GM23338 (cell line): ENCODE measurements around the gene PDE2A. TPM values are rescaled to one million over a fixed set of nuclear protein-coding genes. Genes with fewer than 3 reads are reported as not detected.

Experiments used
- ATAC-seq: fragments of 200-7000 bp; cut with Tn5 transposase; 3 replicates; pipeline ENCODE4 v1.9.1; 2020
- DNase-seq: peaks from one replicate; pipeline ENCODE4 v3.0.0-alpha.2; 2015; ENCODE audit warnings: low spot score
- H2AFZ ChIP-seq: fragments of 200-600 bp; sonication (generic); 2 replicates; pipeline ENCODE4 v1.8.0; 2016; ENCODE audit warnings: antibody characterized with exemption, mild to moderate bottlenecking, moderate library complexity
- H3F3A ChIP-seq: fragments of 200-600 bp; sonication (generic); replicated peaks from 2 replicates; pipeline ENCODE4 v1.8.0; 2017; ENCODE audit warnings: antibody characterized with exemption, mixed run types, low read depth
- H3K27ac ChIP-seq: fragments of 200-600 bp; sonication (generic); 2 replicates; pipeline ENCODE4 v1.6.1; 2016; ENCODE audit warnings: low read depth
- H3K27me3 ChIP-seq: fragments of 200-600 bp; sonication (generic); 2 replicates; pipeline ENCODE4 v1.8.0; 2016; ENCODE audit warnings: mild to moderate bottlenecking, mixed run types, moderate library complexity; ENCODE audit not compliant: insufficient read depth
- H3K36me3 ChIP-seq: fragments of 200-600 bp; sonication (generic); 2 replicates; pipeline ENCODE4 v1.8.0; 2016; ENCODE audit warnings: mild to moderate bottlenecking; ENCODE audit not compliant: insufficient read depth
- H3K4me1 ChIP-seq: fragments of 200-600 bp; sonication (generic); 2 replicates; pipeline ENCODE4 v1.8.0; 2016; ENCODE audit warnings: mild to moderate bottlenecking, moderate library complexity; ENCODE audit not compliant: insufficient read depth
- H3K4me2 ChIP-seq: fragments of 200-600 bp; sonication (generic); 2 replicates; pipeline ENCODE4 v1.7.1; 2017; ENCODE audit warnings: mixed run types
- H3K4me3 ChIP-seq: fragments of 200-600 bp; sonication (generic); 2 replicates; pipeline ENCODE4 v1.6.1; 2016; ENCODE audit warnings: mixed run types
- H3K79me2 ChIP-seq: fragments of 200-600 bp; sonication (generic); replicated peaks from 2 replicates; pipeline ENCODE4 v1.8.0; 2017; ENCODE audit warnings: mild to moderate bottlenecking; ENCODE audit not compliant: insufficient read depth
- H3K9me2 ChIP-seq: fragments of 200-600 bp; sonication (generic); 2 replicates; pipeline ENCODE4 v1.8.0; 2017; ENCODE audit not compliant: insufficient read depth
- H4K20me1 ChIP-seq: fragments of 200-600 bp; sonication (generic); replicated peaks from 2 replicates; pipeline ENCODE4 v1.8.0; 2017; ENCODE audit warnings: mild to moderate bottlenecking; ENCODE audit not compliant: insufficient read depth
- H3K27ac Mint-ChIP-seq: 2 replicates; pipeline ENCODE4 v1.8.0; 2020; ENCODE audit warnings: inconsistent platforms, mild to moderate bottlenecking, moderate library complexity, mixed read lengths
- H3K27me3 Mint-ChIP-seq: 3 replicates; pipeline ENCODE4 v1.8.0; 2022; ENCODE audit warnings: low read depth, mild to moderate bottlenecking, moderate library complexity, mixed read lengths, inconsistent platforms; ENCODE audit not compliant: insufficient read depth, poor library complexity
- H3K36me3 Mint-ChIP-seq: 3 replicates; pipeline ENCODE4 v1.8.0; 2021; ENCODE audit warnings: low read depth, mild to moderate bottlenecking, inconsistent platforms, moderate library complexity, mixed read lengths
- H3K4me1 Mint-ChIP-seq: 3 replicates; pipeline ENCODE4 v1.8.0; 2020; ENCODE audit warnings: mild to moderate bottlenecking, inconsistent platforms, mixed read lengths
- H3K4me3 Mint-ChIP-seq: 3 replicates; pipeline ENCODE4 v1.8.0; 2021; ENCODE audit warnings: moderate library complexity, mild to moderate bottlenecking, inconsistent platforms, mixed read lengths
- H3K9me3 Mint-ChIP-seq: 3 replicates; pipeline ENCODE4 v1.8.0; 2020; ENCODE audit warnings: moderate library complexity, mild to moderate bottlenecking, inconsistent platforms, mixed read lengths
- CREB1 ChIP-seq: fragments of 250-450 bp; sonication (Bioruptor Pico); IDR thresholded peaks from 2 replicates; pipeline ENCODE4 v1.5.0; 2020; ENCODE audit warnings: low read depth, mild to moderate bottlenecking, moderate library complexity
- ETS1 ChIP-seq: IDR thresholded peaks from 2 replicates; pipeline ENCODE4 v1.6.1; 2016; ENCODE audit warnings: antibody characterized with exemption
- NANOG ChIP-seq: IDR thresholded peaks from 2 replicates; pipeline ENCODE4 v1.6.1; 2016; ENCODE audit warnings: antibody characterized with exemption, borderline replicate concordance
- STAT1 ChIP-seq: IDR thresholded peaks from one replicate; pipeline ENCODE4 v1.6.1; 2016; ENCODE audit warnings: antibody characterized with exemption; ENCODE audit not compliant: unreplicated experiment
- ZNF114 ChIP-seq: fragments of 250-450 bp; sonication (Bioruptor Pico); IDR thresholded peaks from 2 replicates; pipeline ENCODE4 v1.5.0; 2020; ENCODE audit warnings: mild to moderate bottlenecking, moderate library complexity
- ZNF462 ChIP-seq: fragments of 250-450 bp; sonication (Bioruptor Pico); IDR thresholded peaks from 2 replicates; pipeline ENCODE4 v1.5.0; 2020; ENCODE audit warnings: mild to moderate bottlenecking, moderate library complexity
- polyA plus RNA-seq: library from polyadenylated mRNA; unstranded; fragments of >200 nt; fragmentation: Nextera tagmentation; extraction: Ambion mirVana; gene quantifications from 2 replicates; pipeline ENCODE4 v1.2.1, GENCODE V29; 2016
- total RNA-seq: library from RNA; depleted of rRNA; stranded (reverse); fragments of >200 nt; shearing (Covaris generic); gene quantifications from 2 replicates; pipeline ENCODE4 v1.2.3, GENCODE V29; 2014

Gene PDE2A
- total and polyA plus RNA-seq, 2 experiments from 2014 or later, result 4.3 to 16.2 TPM

GRCh38 chr11:72711141-72711540 is 36.9 kb upstream of the PDE2A start:
- Mint-ChIP-seq H3K27ac (no peak overlapping the region), H3K27me3 (peaks cover 13% of the 10 kb centered on the region), H3K9me3 (no peaks in the 10 kb centered on the region; the same call in 2 of the 3 replicates), H3K4me1 (peaks cover 36% of the 10 kb centered on the region), H3K36me3 (peaks cover 31% of the 10 kb centered on the region), H3K4me3 (no peak overlapping the region)
- DNase-seq (no peak), ATAC-seq (no peak)
- H3F3A ChIP-seq, result no peaks in the 10 kb centered on the region
- TF ChIP-seq NANOG (no peak), STAT1 (no peak), CREB1 (no peak), ZNF462 (CRISPR knock-in tag) (no peak), ZNF114 (CRISPR knock-in tag) (no peak), ETS1 (no peak)
- peaks cover 1% of the 10 kb centered on the region; the same call in 1 of the 2 replicates for H3K79me2 ChIP-seq
- H3K4me2 ChIP-seq, result no peak overlapping the region
- no peaks in the 10 kb centered on the region for H3K9me2 ChIP-seq
- peaks cover 23% of the 10 kb centered on the region for H4K20me1 ChIP-seq
- no peaks in the 10 kb centered on the region; the same call in 1 of the 2 replicates for H3K36me3 ChIP-seq
- peaks cover 7% of the 10 kb centered on the region for H3K4me1 ChIP-seq
- no peaks in the 10 kb centered on the region for H3K27me3 ChIP-seq
- H3K4me3 ChIP-seq, result no peak overlapping the region
- H3K27ac ChIP-seq, result no peak overlapping the region
- no peak overlapping the region for H2AFZ ChIP-seq
